ENCODE results near the gene CACNG8. TPM values are rescaled to one million over a fixed set of nuclear protein-coding genes. Genes with fewer than 3 reads are reported as not detected.

The CACNG8 gene
- total RNA-seq, 2 donors from 2014 or later, result not detected

- H3K27me3 ChIP-seq, result peaks cover 0 to 20% of the 10 kb centered on the region in 2 donors
- TF ChIP-seq POLR2A (IDR thresholded peaks at IDR 0.05) (no peak), CTCF (IDR thresholded peaks at IDR 0.05) (no peak)
- no peaks in the 10 kb centered on the region for H3K4me1 ChIP-seq
- ATAC-seq (no peak), DNase-seq (no peak)
- H3K4me3 ChIP-seq, result no peak overlapping the region
- intact Hi-C loops (cut with DNase I), result no loop called here
- WGBS, 2 donors, result 3 to 4% methylated on average over 10 of the region's 10 CpGs
- H3K9me3 ChIP-seq, result no peaks in the 10 kb centered on the region
- H3K27ac ChIP-seq, result no peak overlapping the region
- no peaks in the 10 kb centered on the region for H3K36me3 ChIP-seq (replicated peaks in 1 of 2; ENCODE audit: insufficient read depth in 1 of 2, low read depth in 2 of 2)
These were observed 2.5 kb upstream of the CACNG8 start for GRCh38 chr19:53960187-53960586.

- Histone ChIP-seq H3K9me3 (no peaks in the 10 kb centered on the region), H3K27ac (no peak overlapping the region), H3K4me1 (no peaks in the 10 kb centered on the region), H3K36me3 (replicated peaks in 1 of 2; ENCODE audit: insufficient read depth in 1 of 2, low read depth in 2 of 2) (no peaks in the 10 kb centered on the region), H3K27me3 (peaks cover 0 to 20% of the 10 kb centered on the region in 2 donors), H3K4me3 (no peak overlapping the region)
- 2 to 6% methylated on average over 8 of the region's 8 CpGs for WGBS, 2 donors
- TF ChIP-seq CTCF (IDR thresholded peaks at IDR 0.05), result no peak
- no peak for TF ChIP-seq POLR2A (IDR thresholded peaks at IDR 0.05)
- intact Hi-C loops (cut with DNase I), result no loop called here
- no peak for DNase-seq
- ATAC-seq, result no peak
These were observed 1.9 kb upstream of the CACNG8 start for GRCh38 chr19:53960886-53961285.

- intact Hi-C loops (cut with DNase I), result no loop called here
- ATAC-seq (no peak), DNase-seq (no peak)
- Histone ChIP-seq H3K4me1 (no peaks in the 10 kb centered on the region), H3K36me3 (replicated peaks in 1 of 2; ENCODE audit: insufficient read depth in 1 of 2, low read depth in 2 of 2) (no peaks in the 10 kb centered on the region), H3K27ac (no peak overlapping the region), H3K27me3 (peaks cover 0 to 20% of the 10 kb centered on the region in 2 donors), H3K4me3 (no peak overlapping the region), H3K9me3 (no peaks in the 10 kb centered on the region)
- 2 to 3% methylated on average over 25 to 28 of the region's 32 CpGs for WGBS, 2 donors
- no peak for TF ChIP-seq CTCF (IDR thresholded peaks at IDR 0.05)
- TF ChIP-seq POLR2A (IDR thresholded peaks at IDR 0.05), result no peak
These were observed 997 bp upstream of the CACNG8 start for GRCh38 chr19:53961523-53962356.

GRCh38 chr19:53965091-53965490, 2.4 kb downstream of the CACNG8 start:
- ATAC-seq, result no peak
- intact Hi-C loops (cut with DNase I), result no loop called here
- TF ChIP-seq POLR2A (IDR thresholded peaks at IDR 0.05), result no peak
- no peak for TF ChIP-seq CTCF (IDR thresholded peaks at IDR 0.05)
- Histone ChIP-seq H3K27me3 (peaks cover 0 to 12% of the 10 kb centered on the region in 2 donors), H3K9me3 (no peaks in the 10 kb centered on the region), H3K4me1 (no peaks in the 10 kb centered on the region), H3K36me3 (replicated peaks in 1 of 2; ENCODE audit: insufficient read depth in 1 of 2, low read depth in 2 of 2) (no peaks in the 10 kb centered on the region), H3K4me3 (no peak overlapping the region), H3K27ac (no peak overlapping the region)
- 47 to 58% methylated on average over 11 of the region's 11 CpGs for WGBS, 2 donors
- no peak for DNase-seq

GRCh38 chr19:53966931-53967330, 4.2 kb downstream of the CACNG8 start:
- TF ChIP-seq POLR2A (IDR thresholded peaks at IDR 0.05) (no peak), CTCF (IDR thresholded peaks at IDR 0.05) (no peak)
- no peaks in the 10 kb centered on the region for H3K4me1 ChIP-seq
- intact Hi-C loops (cut with DNase I), result no loop called here
- H3K4me3 ChIP-seq, result no peak overlapping the region
- ATAC-seq (no peak), DNase-seq (no peak)
- H3K36me3 ChIP-seq (replicated peaks in 1 of 2; ENCODE audit: insufficient read depth in 1 of 2, low read depth in 2 of 2), result no peaks in the 10 kb centered on the region
- 50 to 54% methylated on average over 7 of the region's 7 CpGs for WGBS, 2 donors
- H3K27me3 ChIP-seq, result peaks cover 0 to 3% of the 10 kb centered on the region in 2 donors
- no peak overlapping the region for H3K27ac ChIP-seq
- H3K9me3 ChIP-seq, result no peaks in the 10 kb centered on the region

Measured in body of pancreas (tissue), 4 donors.